GM12878 (cell line): ENCODE measurements around the gene PRDM16. TPM values are rescaled to one million over a fixed set of nuclear protein-coding genes. Genes with fewer than 3 reads are reported as not detected.

Experiments
- ATAC-seq: fragments of 200-7000 bp; cut with Tn5 transposase; 3 replicates; pipeline ENCODE4 v1.9.1; 2020; ENCODE audit warnings: mild to moderate bottlenecking, moderate library complexity
- BruUV-seq: library from RNA; stranded (reverse); fragments of 400-500 nt; replicated peaks from 2 replicates; lab custom pipeline; 2021; lab: Mats Ljungman, UMichigan
- CTCF ChIA-PET: fragments of 300-600 bp; sonication (Branson Sonifier 250); formaldehyde crosslinking; extraction: SDS; loops from one replicate; lab custom pipeline; 2021; ENCODE audit warnings: inconsistent platforms; lab: Yijun Ruan, JAX
- POLR2A ChIA-PET: fragments of 350-600 bp; formaldehyde crosslinking; extraction: SDS; loops from one replicate; lab custom pipeline; 2021; ENCODE audit warnings: inconsistent platforms; lab: Charles Lee
- RAD21 ChIA-PET: fragments of 300-600 bp; sonication (Branson Sonifier 250); formaldehyde crosslinking; loops from one replicate; lab custom pipeline; 2023; ENCODE audit warnings: antibody characterized with exemption; ENCODE audit not compliant: unreplicated experiment; lab: Charles Lee
- SMC1A ChIA-PET: fragments of 300-600 bp; sonication (Branson Sonifier 250); formaldehyde crosslinking; loops from one replicate; lab custom pipeline; 2023; ENCODE audit not compliant: unreplicated experiment, uncharacterized antibody; lab: Charles Lee
- DNase-seq: peaks from one replicate; pipeline ENCODE4 v3.0.0-alpha.2; 2011; ENCODE audit warnings: low read depth, low spot score
- FAIRE-seq: peaks from 3 replicates; lab custom pipeline; 2011; peaks lifted over from hg19 to GRCh38; lab: Jason Lieb, UNC
- H2AFZ ChIP-seq: 2 replicates; pipeline ENCODE4 v1.6.0; 2011; ENCODE audit warnings: low read depth, low read length, control low read depth; ENCODE audit not compliant: control insufficient read depth
- H3K27ac ChIP-seq: 2 replicates; pipeline ENCODE4 v1.5.1; 2011; ENCODE audit warnings: control low read depth; ENCODE audit not compliant: control insufficient read depth, insufficient read depth
- H3K27me3 ChIP-seq, 2 experiments: replicated peaks in 1 of 2; 2 replicates each; pipeline versions ENCODE4 v1.6.0 to v1.6.1; 2011; ENCODE audit warnings: low read length in 1 of 2; ENCODE audit not compliant: control insufficient read depth in 2 of 2, insufficient read depth in 2 of 2
- H3K36me3 ChIP-seq, 2 experiments: 2 replicates each; pipeline ENCODE4 v1.5.1; 2011; ENCODE audit warnings: low read length in 1 of 2; ENCODE audit not compliant: control insufficient read depth in 2 of 2, insufficient read depth in 2 of 2
- H3K4me1 ChIP-seq: 2 replicates; pipeline ENCODE4 v1.6.1; 2011; ENCODE audit warnings: mild to moderate bottlenecking, low read length, moderate library complexity, mixed read lengths; ENCODE audit not compliant: control insufficient read depth, insufficient read depth
- H3K4me2 ChIP-seq: 2 replicates; pipeline ENCODE4 v1.6.0; 2011; ENCODE audit warnings: control low read depth; ENCODE audit not compliant: control insufficient read depth, insufficient read depth
- H3K4me3 ChIP-seq: fragments of 200-600 bp; sonication (generic); 2 replicates; pipeline ENCODE4 v1.5.1; 2016
- H3K79me2 ChIP-seq: 2 replicates; pipeline ENCODE4 v1.6.0; 2011; ENCODE audit warnings: low read length; ENCODE audit not compliant: control insufficient read depth, insufficient read depth
- H3K9ac ChIP-seq: 2 replicates; pipeline ENCODE4 v1.8.0; 2011; ENCODE audit warnings: low read length, control low read depth, mixed read lengths; ENCODE audit not compliant: control insufficient read depth, insufficient read depth
- H3K9me3 ChIP-seq: replicated peaks from 3 replicates; pipeline ENCODE4 v1.5.1; 2011; ENCODE audit warnings: mild to moderate bottlenecking, low read length; ENCODE audit not compliant: control insufficient read depth, insufficient read depth
- H4K20me1 ChIP-seq: 2 replicates; pipeline ENCODE4 v1.6.0; 2011; ENCODE audit not compliant: control insufficient read depth, insufficient read depth
- BACH1 ChIP-seq: fragments of 450-650 bp; IDR thresholded peaks from 2 replicates; pipeline ENCODE4 v1.6.1; 2017; ENCODE audit warnings: mild to moderate bottlenecking, borderline replicate concordance
- BHLHE40 ChIP-seq, 2 experiments: fragments of 450-650 bp in 1 of 2; IDR thresholded peaks; 2 replicates each; pipeline ENCODE4 v1.6.1; 2011 to 2017; ENCODE audit warnings: low read depth in 2 of 2, borderline replicate concordance in 1 of 2, improper control_type of control experiment in 1 of 2, low read length in 1 of 2, mild to moderate bottlenecking in 1 of 2
- CBFB ChIP-seq: IDR thresholded peaks from 2 replicates; pipeline ENCODE4 v1.6.1; 2016; ENCODE audit warnings: antibody characterized with exemption, low read depth
- CHD4 ChIP-seq: fragments of 200-600 bp; sonication (generic); IDR thresholded peaks from 2 replicates; pipeline ENCODE4 v1.6.1; 2016; ENCODE audit warnings: mild to moderate bottlenecking
- MXI1 ChIP-seq: fragments of 150-350 bp; IDR thresholded peaks from 2 replicates; pipeline ENCODE4 v1.6.1; 2011; ENCODE audit warnings: low read depth, mild to moderate bottlenecking, inconsistent platforms, low read length, improper control_type of control experiment
- POLR2AphosphoS2 ChIP-seq: IDR thresholded peaks from 2 replicates; pipeline ENCODE4 v1.6.1; 2011; ENCODE audit warnings: low read depth, mild to moderate bottlenecking, low read length, improper control_type of control experiment, moderate library complexity
- RAD51 ChIP-seq: fragments of 450-650 bp; IDR thresholded peaks from 2 replicates; pipeline ENCODE4 v1.6.1; 2016; ENCODE audit warnings: moderate library complexity, mild to moderate bottlenecking, inconsistent platforms
- RCOR1 ChIP-seq: conservative IDR thresholded peaks from 2 replicates; pipeline ENCODE4 v1.6.1; 2012; ENCODE audit warnings: low read depth, low read length, improper control_type of control experiment
- SPI1 ChIP-seq: IDR thresholded peaks from 2 replicates; pipeline ENCODE4 v1.6.1; 2011; ENCODE audit warnings: low read depth, mild to moderate bottlenecking, low read length, moderate library complexity, borderline replicate concordance; ENCODE audit not compliant: insufficient read depth
- STAT3 ChIP-seq: IDR thresholded peaks from 2 replicates; pipeline ENCODE4 v1.6.1; 2011; ENCODE audit warnings: low read depth, low read length, improper control_type of control experiment
- ZNF274 ChIP-seq: IDR thresholded peaks from one replicate; pipeline ENCODE4 v1.8.0; 2011; ENCODE audit not compliant: insufficient read length, insufficient read depth
- whole genome bisulfite sequencing: methylation state at CpG from one replicate; pipeline ENCODE4 v1.1.6; 2016; ENCODE audit warnings: low lambda C conversion rate; ENCODE audit not compliant: insufficient replicate concordance, insufficient coverage; ENCODE audit errors: missing lambda C conversion rate; 5-methylcytosine and 5-hydroxymethylcytosine counted together
- in situ Hi-C: fragments of 300-500 bp; cut with MboI; formaldehyde crosslinking; loops from 9 replicates; pipeline ENCODE4 v1.14.3; 2018; ENCODE audit warnings: mixed read lengths
- intact Hi-C: fragments of 100-400 bp; cut with micrococcal nuclease; formaldehyde crosslinking; loops from one replicate; pipeline ENCODE4 v1.14.2; 2022; ENCODE audit not compliant: unreplicated experiment
- polyA plus RNA-seq, 11 experiments: library from polyadenylated mRNA; depleted of rRNA in 4 of 11; unstranded in 6 of 11; stranded (reverse) in 5 of 11; fragments of >200 nt; fragmentation: Nextera tagmentation in 4 of 11; fragmentation: Illumina TruSeq in 1 of 11; extraction: Ambion mirVana in 4 of 11; extraction: Trizol in 1 of 11; gene quantifications; 1 replicate in 1 of 11; 2 replicates in 10 of 11; pipeline versions ENCODE4 v1.2.1 to v1.2.3, GENCODE V29; 2011 to 2016; ENCODE audit warnings: inconsistent platforms in 2 of 11, missing spikeins in 2 of 11, low read depth in 1 of 11
- total RNA-seq, 4 experiments: library from RNA; depleted of rRNA in 3 of 4; stranded (reverse); fragments of >200 nt in 3 of 4; fragmentation: Illumina TruSeq in 1 of 4; extraction: Trizol in 1 of 4; gene quantifications; 2 replicates each; pipeline versions ENCODE4 v1.2.1 to v1.2.3, GENCODE V29; 2013 to 2021
- TF ChIP-seq, protein P1 (sequence below): fragments of 450-650 bp; IDR thresholded peaks from 2 replicates; pipeline ENCODE4 v1.6.1; 2017; ENCODE audit warnings: antibody characterized with exemption, mild to moderate bottlenecking, moderate library complexity

PRDM16 gene
- total and polyA plus RNA-seq, 10 of the 15 experiments (the other 5 are each of a cell fraction or from before 2014, with no cell fraction given), result 0.03 TPM; not detected in 9

DNA sequence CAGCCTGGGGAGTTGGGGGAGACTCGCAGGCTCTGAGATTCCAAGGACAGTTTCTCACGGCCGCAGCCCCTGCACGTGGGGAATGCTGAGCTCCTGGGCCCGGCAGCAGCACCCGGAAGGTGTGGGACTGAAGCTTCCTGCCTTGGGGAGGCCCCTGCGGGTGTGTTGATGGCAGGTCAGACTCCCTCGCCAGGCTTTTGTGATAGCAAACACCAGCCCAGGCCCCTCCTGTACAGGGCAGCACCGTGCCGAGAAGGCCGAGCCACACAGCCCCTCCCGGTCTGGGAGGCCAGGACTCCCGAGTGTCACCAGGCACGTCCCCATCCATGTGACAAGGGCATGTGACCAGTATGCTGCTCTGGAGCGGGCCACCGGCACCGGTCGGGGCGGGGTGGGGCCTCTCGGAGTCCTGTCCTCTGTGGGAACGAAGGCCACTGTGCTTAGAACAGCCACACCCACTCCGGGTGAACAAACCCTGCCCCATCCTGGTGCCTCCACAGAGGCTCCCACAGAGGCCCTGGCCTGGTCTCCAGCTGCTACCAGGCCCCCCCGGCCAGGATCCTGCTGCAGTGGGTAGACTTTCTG is 354.3 kb downstream of the PRDM16 start:
- H3K9me3 ChIP-seq, result no peaks in the 10 kb centered on the region
- no TSS peak for BruUV-seq
- H3K4me3 ChIP-seq, result no peak overlapping the region
- 14% methylated on average over 23 of the region's 23 CpGs for WGBS
- no peaks in the 10 kb centered on the region for H3K36me3 ChIP-seq
- ChIA-PET SMC1A (no interaction called here), POLR2A (no interaction called here), RAD21 (no interaction called here), CTCF (interaction anchor here (1.4 kb wide), 1 partner anchor 1008 kb away, joined by 4 read pairs; no protein-coding TSS in a partner anchor)
- H3K4me1 ChIP-seq, result no peaks in the 10 kb centered on the region
- no peak overlapping the region for H2AFZ ChIP-seq
- H3K27me3 ChIP-seq, result no peaks in the 10 kb centered on the region; a peak in 2 of 4 replicates
- in situ Hi-C loops, result loop anchor here (10.0 kb wide), 1 partner anchor 1229 kb away; the partner anchor contains the start of gene FAAP20
- FAIRE-seq (no peak), DNase-seq (no peak), ATAC-seq (no peak)
- H3K9ac ChIP-seq, result no peak overlapping the region
- H4K20me1 ChIP-seq, result no peaks in the 10 kb centered on the region
- no peak overlapping the region for H3K4me2 ChIP-seq
- no peaks in the 10 kb centered on the region for H3K79me2 ChIP-seq
- TF ChIP-seq RCOR1 (no peak), MXI1 (no peak), CHD4 (no peak), BHLHE40 (IDR thresholded peaks at IDR 0.05; ENCODE audit: borderline replicate concordance in 1 of 2, low read depth in 2 of 2, low read length in 1 of 2) (peak in 1 of 2 experiments; percentile 31; a peak in 1 of 4 replicates), CBFB (no peak), BACH1 (no peak), SPI1 (no peak), ZNF274 (no peak), RAD51 (peak; percentile 82), STAT3 (no peak), POLR2AphosphoS2 (no peak)
- TF ChIP-seq, protein P1, sequence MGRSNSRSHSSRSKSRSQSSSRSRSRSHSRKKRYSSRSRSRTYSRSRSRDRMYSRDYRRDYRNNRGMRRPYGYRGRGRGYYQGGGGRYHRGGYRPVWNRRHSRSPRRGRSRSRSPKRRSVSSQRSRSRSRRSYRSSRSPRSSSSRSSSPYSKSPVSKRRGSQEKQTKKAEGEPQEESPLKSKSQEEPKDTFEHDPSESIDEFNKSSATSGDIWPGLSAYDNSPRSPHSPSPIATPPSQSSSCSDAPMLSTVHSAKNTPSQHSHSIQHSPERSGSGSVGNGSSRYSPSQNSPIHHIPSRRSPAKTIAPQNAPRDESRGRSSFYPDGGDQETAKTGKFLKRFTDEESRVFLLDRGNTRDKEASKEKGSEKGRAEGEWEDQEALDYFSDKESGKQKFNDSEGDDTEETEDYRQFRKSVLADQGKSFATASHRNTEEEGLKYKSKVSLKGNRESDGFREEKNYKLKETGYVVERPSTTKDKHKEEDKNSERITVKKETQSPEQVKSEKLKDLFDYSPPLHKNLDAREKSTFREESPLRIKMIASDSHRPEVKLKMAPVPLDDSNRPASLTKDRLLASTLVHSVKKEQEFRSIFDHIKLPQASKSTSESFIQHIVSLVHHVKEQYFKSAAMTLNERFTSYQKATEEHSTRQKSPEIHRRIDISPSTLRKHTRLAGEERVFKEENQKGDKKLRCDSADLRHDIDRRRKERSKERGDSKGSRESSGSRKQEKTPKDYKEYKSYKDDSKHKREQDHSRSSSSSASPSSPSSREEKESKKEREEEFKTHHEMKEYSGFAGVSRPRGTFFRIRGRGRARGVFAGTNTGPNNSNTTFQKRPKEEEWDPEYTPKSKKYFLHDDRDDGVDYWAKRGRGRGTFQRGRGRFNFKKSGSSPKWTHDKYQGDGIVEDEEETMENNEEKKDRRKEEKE, result no peak
- intact Hi-C loops, result loop anchor here (5.0 kb wide), 2 partner anchors 866 to 1226 kb away; partner anchors contain the start of gene TNFRSF14
- no peak overlapping the region for H3K27ac ChIP-seq
